ENCODE results near the gene TCAP.
"Not testable (repeated sequence)": the region's sequence is repeated elsewhere in the genome, so short reads cannot be mapped to it uniquely, and the experiment has no call there.

Gene TCAP

GRCh38 chr17:39705786-39706348 is 40.7 kb downstream of the TCAP start:
- DNase-seq (ENCODE audit: low spot score), result no peak

GRCh38 chr17:39706383-39706782 is 41.2 kb downstream of the TCAP start:
- no peak for DNase-seq (ENCODE audit: low spot score)

- DNase-seq (ENCODE audit: low spot score), result no peak
Observed at GRCh38 chr17:39706921-39707337, 41.8 kb downstream of the TCAP start.

- DNase-seq (ENCODE audit: low spot score), result no peak
Observed at GRCh38 chr17:39709319-39709997, 44.3 kb downstream of the TCAP start.

GRCh38 chr17:39709998-39710964 is 45.1 kb downstream of the TCAP start:
- DNase-seq (ENCODE audit: low spot score), result peak; percentile 23

GRCh38 chr17:39711071-39711470 is 45.9 kb downstream of the TCAP start:
- not testable (repeated sequence) for DNase-seq (ENCODE audit: low spot score)

GRCh38 chr17:39711851-39712250 is 46.7 kb downstream of the TCAP start:
- DNase-seq (ENCODE audit: low spot score), result no peak

- no peak for DNase-seq (ENCODE audit: low spot score)
Observed at GRCh38 chr17:39714234-39714633, 49.1 kb downstream of the TCAP start.

GRCh38 chr17:39715375-39716072 is 50.4 kb downstream of the TCAP start:
- no peak for DNase-seq (ENCODE audit: low spot score)
